NT2/D1 (cell line): ENCODE results near the gene CCDC59.

Experiments used
- SUZ12 ChIP-seq: IDR thresholded peaks from 2 replicates; pipeline ENCODE4 v1.6.1; 2011; ENCODE audit not compliant: insufficient read length, insufficient read depth; ENCODE audit errors: extremely low read depth
- ZNF274 ChIP-seq: IDR thresholded peaks from 2 replicates; pipeline ENCODE4 v1.6.1; 2011; ENCODE audit warnings: mild to moderate bottlenecking, low read depth, low read length

DNA sequence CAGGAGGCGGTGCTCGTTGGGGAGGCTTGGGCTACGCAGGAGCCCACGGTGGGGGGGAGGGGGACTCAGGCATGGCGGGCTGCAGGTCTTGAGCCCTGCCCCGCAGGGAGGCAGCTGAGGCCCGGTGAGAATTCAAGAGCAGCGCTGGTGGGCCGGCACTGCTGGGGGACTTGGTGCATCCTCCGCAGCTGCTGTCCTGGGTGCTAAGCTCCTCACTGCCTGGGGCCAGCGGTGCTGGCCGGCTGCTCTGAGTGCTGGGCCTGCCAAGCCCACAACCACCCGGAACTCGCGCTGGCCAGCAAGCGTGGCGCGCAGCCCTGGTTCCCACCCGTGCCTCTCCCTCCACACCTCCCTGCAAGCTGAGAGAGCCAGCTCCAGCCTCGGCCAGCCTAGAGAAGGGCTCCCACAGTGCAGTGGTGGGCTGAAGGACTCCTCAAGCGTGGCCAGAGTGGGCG, 3.3 kb upstream of the CCDC59 start:
- no peak for TF ChIP-seq SUZ12
- TF ChIP-seq ZNF274 = no peak
